Endodermal cell (in vitro differentiated cells): ENCODE measurements around the gene BICRA. TPM values are rescaled to one million over a fixed set of nuclear protein-coding genes. Genes with fewer than 3 reads are reported as not detected.

Source experiments
- DNase-seq: peaks from one replicate; pipeline ENCODE4 v3.0.0-alpha.2; 2017
- H3K27ac ChIP-seq: 2 replicates; pipeline ENCODE4 v1.5.1; 2013; ENCODE audit warnings: mild to moderate bottlenecking, low read depth, low read length, moderate library complexity
- H3K27me3 ChIP-seq: 2 replicates; pipeline ENCODE4 v1.6.1; 2013; ENCODE audit warnings: mild to moderate bottlenecking, low read length, moderate library complexity; ENCODE audit not compliant: insufficient read depth, control insufficient read depth, poor library complexity, severe bottlenecking
- H3K36me3 ChIP-seq: 2 replicates; pipeline ENCODE4 v1.7.0; 2013; ENCODE audit warnings: mild to moderate bottlenecking, low read length, moderate library complexity; ENCODE audit not compliant: control insufficient read depth, insufficient read depth
- H3K4me1 ChIP-seq: one replicate; pipeline ENCODE4 v1.7.0; 2013; ENCODE audit warnings: low read length; ENCODE audit not compliant: control insufficient read depth, insufficient read depth
- H3K4me3 ChIP-seq: 2 replicates; pipeline ENCODE4 v1.5.1; 2013; ENCODE audit warnings: mild to moderate bottlenecking, low read length, moderate library complexity
- H3K9ac ChIP-seq: 2 replicates; pipeline ENCODE4 v1.6.1; 2013; ENCODE audit warnings: mild to moderate bottlenecking, low read length, moderate library complexity; ENCODE audit not compliant: poor library complexity, severe bottlenecking; ENCODE audit errors: extremely low read depth
- H3K9me3 ChIP-seq: 2 replicates; pipeline ENCODE4 v1.6.1; 2013; ENCODE audit warnings: mild to moderate bottlenecking, low read length, moderate library complexity; ENCODE audit not compliant: control insufficient read depth
- H3K27ac Mint-ChIP-seq: 2 replicates; pipeline ENCODE4 v1.8.0; 2020; ENCODE audit warnings: mixed read lengths
- H3K27me3 Mint-ChIP-seq: 2 replicates; pipeline ENCODE4 v1.8.0; 2021; ENCODE audit warnings: mild to moderate bottlenecking, mixed read lengths; ENCODE audit not compliant: insufficient read depth
- H3K36me3 Mint-ChIP-seq: 2 replicates; pipeline ENCODE4 v1.8.0; 2020; ENCODE audit warnings: low read depth, mixed read lengths
- H3K4me1 Mint-ChIP-seq: 2 replicates; pipeline ENCODE4 v1.8.0; 2020; ENCODE audit warnings: mixed read lengths
- H3K4me3 Mint-ChIP-seq: 2 replicates; pipeline ENCODE4 v1.8.0; 2020; ENCODE audit warnings: mild to moderate bottlenecking, moderate library complexity, mixed read lengths
- H3K9me3 Mint-ChIP-seq: 2 replicates; pipeline ENCODE4 v1.8.0; 2020; ENCODE audit warnings: mild to moderate bottlenecking, mixed read lengths
- CTCF ChIP-seq: fragments of 200-600 bp; sonication (generic); conservative IDR thresholded peaks from 2 replicates; pipeline ENCODE4 v1.5.0; 2021; ENCODE audit warnings: antibody characterized with exemption, mild to moderate bottlenecking
- WGBS, 2 experiments: methylation state at CpG; one replicate each; pipeline versions ENCODE4 v1.1.5 to v1.1.7; 2013; ENCODE audit warnings: missing lambda C conversion rate in 2 of 2, mixed read lengths in 1 of 2; ENCODE audit not compliant: insufficient coverage in 1 of 2, insufficient read length in 1 of 2; 5-methylcytosine and 5-hydroxymethylcytosine counted together
- total RNA-seq, 2 donors: library from RNA; stranded (reverse); fragmentation: NEBNext Ultra II Directional in 1 of 2; extraction: Animal tissue kit (Norgen Biotek cat#: 25700) in 1 of 2; gene quantifications; 2 replicates in 1 of 2; 3 replicates in 1 of 2; pipeline ENCODE4 v1.2.1, GENCODE V29; 2021

The BICRA gene
- total RNA-seq, 2 donors from 2014 or later = 30.0 to 30.1 TPM

DNA sequence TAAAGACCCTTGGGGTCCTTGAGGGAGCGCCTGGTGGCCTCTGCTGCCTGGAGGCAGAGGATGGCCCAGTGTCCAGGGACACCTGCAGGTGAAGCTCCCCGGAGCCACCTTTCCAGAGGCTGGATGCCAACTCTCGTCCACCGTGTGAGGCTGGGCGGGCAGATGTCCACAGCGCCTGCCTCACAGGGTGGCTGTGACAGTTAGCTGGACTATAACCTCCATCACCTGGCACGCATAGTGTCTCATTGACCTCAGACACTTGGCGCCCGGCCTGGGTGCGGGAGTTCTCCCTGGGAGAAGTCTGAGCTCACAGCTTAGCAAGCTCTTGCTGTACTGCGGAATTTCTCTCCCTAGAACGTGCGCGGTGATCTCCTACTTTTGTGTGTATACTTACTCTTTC is 9.8 kb downstream of the BICRA start:
- Mint-ChIP-seq H3K36me3 (peaks cover 24% of the 10 kb centered on the region), H3K4me1 (peaks cover 37% of the 10 kb centered on the region), H3K9me3 (no peaks in the 10 kb centered on the region), H3K27ac (no peak overlapping the region), H3K27me3 (no peaks in the 10 kb centered on the region), H3K4me3 (no peak overlapping the region)
- DNase-seq = no peak
- Histone ChIP-seq H3K9me3 (no peaks in the 10 kb centered on the region), H3K27me3 (no peaks in the 10 kb centered on the region), H3K9ac (no peak overlapping the region), H3K27ac (no peak overlapping the region), H3K4me3 (no peak overlapping the region), H3K4me1 (peaks cover under 1% of the 10 kb centered on the region), H3K36me3 (peaks cover 32% of the 10 kb centered on the region)
- TF ChIP-seq CTCF = no peak
- WGBS, 2 experiments = 96 to 99% methylated on average over 10 to 11 of the region's 14 CpGs

DNA sequence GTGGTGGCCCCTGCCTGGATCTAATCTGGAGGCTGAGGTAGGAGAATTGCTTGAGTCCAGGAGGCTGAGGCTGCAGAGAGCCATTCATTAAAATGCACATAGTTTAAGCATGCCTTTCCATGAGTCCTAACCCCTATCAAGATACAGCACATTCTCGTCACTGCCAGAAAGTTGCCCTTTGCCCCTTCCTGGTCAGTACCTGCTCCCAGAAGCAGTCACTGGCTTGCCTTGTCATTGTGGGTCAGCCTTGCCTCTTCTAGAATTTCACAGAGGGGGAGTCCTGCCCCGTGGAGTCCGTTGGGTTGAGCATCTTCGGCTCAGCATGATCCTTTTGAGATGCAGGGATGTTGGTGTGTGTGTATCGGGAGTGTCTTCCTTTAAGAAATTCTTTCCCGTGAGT is 10.8 kb downstream of the BICRA start:
- no peaks in the 10 kb centered on the region for H3K27me3 ChIP-seq
- peaks cover 31% of the 10 kb centered on the region for H3K36me3 ChIP-seq
- H3K4me3 ChIP-seq = no peak overlapping the region
- peaks cover 5% of the 10 kb centered on the region for H3K4me1 ChIP-seq
- H3K4me3 Mint-ChIP-seq = no peak overlapping the region
- H3K9ac ChIP-seq = no peak overlapping the region
- peak overlapping the region; percentile 30 for H3K27ac ChIP-seq
- H3K36me3 Mint-ChIP-seq = peaks cover 23% of the 10 kb centered on the region
- H3K9me3 ChIP-seq = no peaks in the 10 kb centered on the region
- no peaks in the 10 kb centered on the region for H3K9me3 Mint-ChIP-seq
- H3K27ac Mint-ChIP-seq = peak overlapping the region; percentile 92
- H3K4me1 Mint-ChIP-seq = peaks cover 37% of the 10 kb centered on the region
- no peaks in the 10 kb centered on the region for H3K27me3 Mint-ChIP-seq
- WGBS, 2 experiments = 54 to 88% methylated on average over 1 to 6 of the region's 6 CpGs
- peak; percentile 91 for DNase-seq
- no peak for TF ChIP-seq CTCF

- peaks cover 36% of the 10 kb centered on the region for H3K4me1 Mint-ChIP-seq
- no peaks in the 10 kb centered on the region for H3K9me3 Mint-ChIP-seq
- Histone ChIP-seq H3K27me3 (no peaks in the 10 kb centered on the region), H3K27ac (peak overlapping the region; percentile 17), H3K9ac (no peak overlapping the region), H3K9me3 (no peaks in the 10 kb centered on the region), H3K4me1 (peaks cover 5% of the 10 kb centered on the region), H3K36me3 (peaks cover 21% of the 10 kb centered on the region), H3K4me3 (no peak overlapping the region)
- H3K27ac Mint-ChIP-seq = peak overlapping the region; percentile 82
- no peak overlapping the region for H3K4me3 Mint-ChIP-seq
- no peak for TF ChIP-seq CTCF
- no peak for DNase-seq
- H3K27me3 Mint-ChIP-seq = no peaks in the 10 kb centered on the region
- WGBS, 2 experiments = 90 to 96% methylated on average over 4 to 12 of the region's 12 CpGs
- H3K36me3 Mint-ChIP-seq = peaks cover 25% of the 10 kb centered on the region
Measured at GRCh38 chr19:47623151-47623920, 14.4 kb downstream of the BICRA start.
